GM19397 (cell line): ENCODE data around the gene PERCC1.

Experiments used
- ATAC-seq: cut with Tn5 transposase; IDR thresholded peaks from one replicate; pipeline ENCODE4 v1.9.1; 2021; ENCODE audit warnings: mild to moderate bottlenecking, moderate library complexity; ENCODE audit not compliant: unreplicated experiment

PERCC1 gene

GRCh38 chr16:1430759-1431496 is at the start of gene PERCC1:
Gene PERCC1, plus strand, starts transcription at chr16:1431078. Its CDS starts 1,516 bp downstream, at chr16:1432594.
- no peak for ATAC-seq

- no peak for ATAC-seq
These were observed 49.1 kb upstream of the PERCC1 start for GRCh38 chr16:1381612-1382406.

- no peak for ATAC-seq
These were observed 47.3 kb upstream of the PERCC1 start for GRCh38 chr16:1383556-1383955.

GRCh38 chr16:1385232-1385631 is 45.6 kb upstream of the PERCC1 start:
- no peak for ATAC-seq

GRCh38 chr16:1387331-1387730 is 43.5 kb upstream of the PERCC1 start:
- ATAC-seq: no peak

- ATAC-seq: no peak
These were observed 41.1 kb upstream of the PERCC1 start for GRCh38 chr16:1389762-1390161.

GRCh38 chr16:1390239-1390779 is 40.6 kb upstream of the PERCC1 start:
- no peak for ATAC-seq

- no peak for ATAC-seq
These were observed 38.1 kb upstream of the PERCC1 start for GRCh38 chr16:1392826-1393225.

GRCh38 chr16:1393613-1394176 is 37.2 kb upstream of the PERCC1 start:
- no peak for ATAC-seq

GRCh38 chr16:1394367-1394951 is 36.4 kb upstream of the PERCC1 start:
- ATAC-seq: no peak

- no peak for ATAC-seq
These were observed 35.3 kb upstream of the PERCC1 start for GRCh38 chr16:1395444-1396031.

GRCh38 chr16:1397779-1398178 is 33.1 kb upstream of the PERCC1 start:
- ATAC-seq: no peak

- no peak for ATAC-seq
These were observed 32.5 kb upstream of the PERCC1 start for GRCh38 chr16:1398351-1398750.

- ATAC-seq: no peak
These were observed 31.9 kb upstream of the PERCC1 start for GRCh38 chr16:1398826-1399581.

GRCh38 chr16:1401061-1401757 is 29.7 kb upstream of the PERCC1 start:
- no peak for ATAC-seq

- no peak for ATAC-seq
These were observed 29.1 kb upstream of the PERCC1 start for GRCh38 chr16:1401758-1402154.

- no peak for ATAC-seq
These were observed 27.8 kb upstream of the PERCC1 start for GRCh38 chr16:1403036-1403435.

- no peak for ATAC-seq
These were observed 27.1 kb upstream of the PERCC1 start for GRCh38 chr16:1403733-1404132.

- ATAC-seq: no peak
These were observed 23.1 kb upstream of the PERCC1 start for GRCh38 chr16:1407753-1408152.
